HG03520 (cell line): ENCODE measurements around the gene FBXW7.
"Not testable (repeated sequence)": the region's sequence is repeated elsewhere in the genome, so short reads cannot be mapped to it uniquely, and the experiment has no call there.

ENCODE experiments used
- ATAC-seq: cut with Tn5 transposase; IDR thresholded peaks from one replicate; pipeline ENCODE4 v1.9.1; 2021; ENCODE audit warnings: mild to moderate bottlenecking, moderate library complexity; ENCODE audit not compliant: unreplicated experiment

FBXW7 gene

DNA sequence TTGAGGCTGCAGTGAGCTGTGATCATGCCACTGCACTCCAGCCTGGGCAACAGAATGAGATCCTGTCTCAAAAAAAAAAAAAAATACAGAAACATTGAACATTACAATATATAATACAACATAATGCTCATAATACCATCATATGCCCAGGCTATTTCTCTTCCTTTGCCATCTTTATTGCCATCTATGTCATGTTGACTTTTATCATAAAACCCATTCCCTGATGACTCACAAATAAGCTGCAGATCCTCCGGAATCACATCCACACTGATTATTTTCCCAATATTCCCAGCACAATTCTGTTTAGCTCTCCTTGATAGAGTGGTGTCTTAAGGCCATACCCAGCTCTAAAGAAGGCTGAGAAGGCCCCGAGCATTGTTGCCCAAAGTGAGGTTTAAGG, 9.2 kb upstream of the FBXW7 start:
- ATAC-seq: no peak

DNA sequence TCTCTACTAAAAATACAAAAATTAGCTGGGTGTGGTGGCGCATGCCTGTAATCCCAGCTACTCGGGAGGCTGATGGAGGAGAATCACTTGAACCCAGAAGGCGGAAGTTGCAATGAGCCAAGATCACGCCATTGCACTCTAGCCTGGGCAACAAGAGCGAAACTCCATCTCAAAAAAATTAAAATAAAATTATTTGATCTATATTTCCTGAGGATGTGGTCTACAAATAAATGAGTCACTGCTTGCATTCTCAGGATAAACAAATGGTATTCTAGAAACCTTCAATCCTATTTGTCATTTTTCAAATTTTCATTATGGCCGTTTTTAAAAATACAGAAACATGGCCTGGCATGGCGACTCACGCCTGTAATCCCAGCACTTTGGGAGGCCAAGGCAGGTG, 8.6 kb upstream of the FBXW7 start:
- not testable (repeated sequence) for ATAC-seq

DNA sequence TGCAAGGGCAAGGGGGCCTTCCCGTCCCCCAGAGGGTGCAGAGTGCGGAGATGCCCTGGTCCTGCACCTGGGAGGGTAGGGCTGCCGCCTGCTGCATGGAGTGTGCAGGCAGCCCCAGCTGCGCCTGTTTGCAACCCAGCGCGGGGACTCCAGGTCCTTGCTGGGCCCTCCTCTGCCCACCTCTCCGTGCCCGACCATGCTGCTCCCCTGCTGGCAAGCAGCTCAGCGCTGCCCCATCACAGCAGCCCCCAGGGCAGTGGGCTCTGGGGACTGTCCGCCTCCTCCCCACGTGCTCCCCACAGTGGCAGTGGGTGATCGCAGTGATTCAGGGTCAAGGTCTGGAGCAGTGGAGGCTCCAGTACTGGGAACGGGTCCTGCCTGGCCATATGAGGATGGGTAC, 5.0 kb upstream of the FBXW7 start:
- ATAC-seq: no peak

DNA sequence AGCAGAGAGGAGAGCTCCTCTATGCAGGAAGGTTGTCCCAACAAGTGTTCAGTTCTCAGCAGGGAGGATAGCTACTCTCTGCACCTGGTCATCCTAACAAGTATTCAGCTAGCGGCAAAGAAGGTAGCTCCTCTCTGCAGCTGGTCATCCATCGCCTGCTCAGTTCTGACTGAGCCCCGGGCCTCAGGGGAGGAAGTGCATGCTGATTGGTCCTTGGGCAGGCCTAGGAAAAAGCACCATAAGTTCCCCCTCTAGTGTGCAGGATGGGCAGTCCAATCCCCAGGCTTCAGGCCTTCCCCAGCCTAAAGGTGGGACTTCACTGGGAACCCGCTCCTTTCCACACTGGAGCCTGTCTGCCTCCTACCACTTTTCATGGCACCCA, 4.4 kb upstream of the FBXW7 start:
- ATAC-seq: no peak

DNA sequence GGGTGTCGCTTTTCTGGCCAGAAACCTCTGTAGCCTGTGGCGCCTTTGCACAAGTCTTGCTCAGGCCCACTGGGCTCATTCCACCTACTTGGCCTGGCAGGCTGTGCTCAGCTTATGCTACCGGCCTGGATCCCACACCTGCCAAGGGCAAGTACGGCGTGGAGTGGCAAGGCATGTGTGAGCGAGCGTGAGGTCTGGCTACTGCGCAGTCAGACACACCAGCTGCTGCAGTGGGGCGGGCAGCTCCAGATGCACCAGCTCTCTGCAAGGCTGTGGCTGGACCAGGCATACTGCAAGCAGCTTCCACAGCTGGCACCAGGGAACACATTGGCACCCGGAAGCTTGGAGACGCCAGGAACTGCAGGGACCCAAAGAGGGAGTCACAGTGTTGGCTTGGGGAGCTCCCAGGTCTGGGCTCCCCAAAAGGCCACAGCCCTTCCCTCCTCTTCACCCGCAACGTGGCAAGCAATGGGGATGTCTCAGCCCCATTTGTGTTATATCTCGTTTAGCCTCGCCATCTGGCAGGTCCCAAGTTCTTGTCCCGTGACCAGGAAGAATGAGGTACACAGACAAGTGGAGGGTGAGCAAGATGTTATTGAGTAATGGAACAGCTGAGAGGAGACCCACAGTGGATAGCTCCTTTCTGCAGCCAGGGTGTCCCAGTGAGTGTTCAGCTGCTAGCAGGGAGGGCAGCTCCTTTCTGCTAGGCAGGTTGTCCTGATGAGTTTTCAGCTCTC, 3.8 kb upstream of the FBXW7 start:
- ATAC-seq: no peak

DNA sequence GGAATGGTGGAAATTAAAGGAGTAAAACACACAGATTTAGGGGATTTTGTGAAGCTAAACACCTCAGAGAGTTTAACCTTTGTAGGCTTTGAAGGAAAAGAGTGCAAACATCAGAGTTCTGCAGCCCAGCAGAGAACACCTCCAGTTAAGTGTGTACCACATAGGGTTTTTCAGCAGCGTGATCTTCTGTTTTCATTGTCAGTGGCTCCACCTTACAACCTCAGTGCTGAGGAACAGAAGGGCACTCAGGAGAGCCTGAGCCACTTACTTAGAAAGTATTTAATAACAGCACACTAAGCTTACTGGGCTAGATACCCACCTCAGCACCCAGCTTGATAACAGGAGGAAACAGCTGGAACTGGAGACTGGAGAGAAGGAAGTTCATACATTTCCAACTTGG, 2.0 kb upstream of the FBXW7 start:
- ATAC-seq: no peak

DNA sequence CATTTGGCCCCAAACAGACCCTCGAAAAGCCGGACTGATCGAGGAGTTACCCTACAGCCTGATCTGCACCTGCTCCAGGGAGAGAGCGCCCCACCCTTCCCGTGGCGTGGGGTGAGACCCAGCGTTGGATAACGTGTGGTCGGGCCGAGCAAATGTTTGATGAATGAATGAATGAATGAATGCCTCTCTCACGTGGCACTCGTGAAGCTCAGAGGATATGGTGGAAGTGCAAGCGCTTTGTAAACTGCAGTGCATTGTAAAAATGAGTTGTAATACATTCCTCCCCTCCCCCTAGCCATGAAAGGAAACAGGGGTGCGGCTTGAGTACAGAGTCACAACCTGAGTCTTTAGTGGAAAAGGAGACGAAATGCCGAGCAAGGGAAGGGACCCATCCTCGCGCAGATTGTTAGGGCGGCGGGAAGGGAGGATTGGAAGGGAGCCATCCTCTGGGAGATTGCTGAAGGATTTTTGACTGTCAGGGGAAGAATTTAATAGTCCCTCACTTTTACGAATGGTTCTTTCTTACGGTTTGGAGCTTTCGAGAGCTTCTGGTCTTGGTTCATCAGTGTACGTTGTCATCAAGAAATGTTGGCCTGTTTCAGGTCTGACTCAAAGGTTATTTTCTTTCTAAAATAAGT, 772 bp upstream of the FBXW7 start:
- ATAC-seq: peak; percentile 27

DNA sequence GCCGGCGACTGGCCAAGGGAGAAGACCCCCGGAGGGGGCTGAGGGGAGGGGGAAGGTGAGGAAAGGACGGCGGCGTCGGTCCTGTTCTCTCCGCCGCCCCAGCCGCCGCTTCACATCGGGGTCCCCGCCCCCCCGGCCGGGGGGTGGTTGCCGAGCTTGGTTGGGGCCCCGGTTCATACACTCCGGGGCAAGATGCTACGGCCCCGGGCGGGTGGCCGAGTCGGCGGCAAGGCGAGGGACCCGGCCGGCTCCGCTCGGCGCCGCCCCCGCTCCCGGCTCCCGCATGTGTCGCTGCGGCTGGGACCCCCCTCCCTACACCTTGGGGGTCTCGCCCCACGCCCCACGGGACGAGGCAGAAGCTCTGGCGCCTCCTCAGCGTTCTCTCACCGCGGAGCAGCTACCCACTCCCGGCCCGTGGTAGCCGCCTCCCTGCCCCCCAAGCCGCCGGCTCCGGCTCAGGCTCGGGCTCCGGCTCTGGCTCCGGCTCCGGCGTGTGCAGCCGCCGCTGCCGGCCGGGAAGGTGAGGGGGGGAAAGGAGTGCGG, 461 bp downstream of the FBXW7 start:
- peak; percentile 7 for ATAC-seq

DNA sequence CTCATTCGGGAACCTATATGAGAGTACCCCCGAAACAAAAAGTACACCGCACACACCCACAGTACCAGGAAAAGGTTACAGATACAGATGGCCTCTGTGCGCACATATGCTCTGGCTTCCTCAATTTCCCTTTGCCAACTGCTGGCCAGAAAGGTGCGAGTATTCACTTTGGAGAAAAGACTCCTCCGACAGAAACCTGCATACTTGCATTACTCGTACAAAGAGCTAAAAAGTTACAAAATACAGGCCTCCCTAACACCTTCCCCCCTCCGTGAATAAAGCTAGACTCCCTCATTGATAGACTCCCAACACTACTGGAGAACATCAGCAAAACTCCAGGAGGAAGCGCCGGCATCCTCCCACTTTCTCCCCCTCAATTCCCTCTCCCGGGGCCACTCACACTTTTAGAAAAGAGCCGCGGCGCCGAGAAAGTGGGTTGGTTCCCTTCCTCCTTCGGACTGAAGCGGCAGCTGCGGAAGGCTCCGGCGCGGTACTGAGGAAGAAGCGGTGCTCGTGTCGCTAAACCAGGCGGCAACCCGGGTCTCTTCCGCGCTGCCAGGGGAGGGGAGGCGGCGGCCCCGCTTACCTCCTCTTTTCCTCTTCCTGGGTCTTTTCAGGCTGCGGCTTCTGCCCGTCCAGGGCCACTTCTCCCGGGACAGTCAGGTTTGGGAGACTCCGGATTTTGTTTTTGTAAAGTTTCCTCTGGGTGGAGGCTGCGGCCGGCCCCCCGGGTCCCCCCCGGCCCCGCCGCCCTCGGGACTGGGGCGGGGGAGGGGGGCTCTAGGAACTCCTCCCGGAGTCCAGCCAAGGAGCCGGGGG, 1.1 kb downstream of the FBXW7 start:
- no peak for ATAC-seq

DNA sequence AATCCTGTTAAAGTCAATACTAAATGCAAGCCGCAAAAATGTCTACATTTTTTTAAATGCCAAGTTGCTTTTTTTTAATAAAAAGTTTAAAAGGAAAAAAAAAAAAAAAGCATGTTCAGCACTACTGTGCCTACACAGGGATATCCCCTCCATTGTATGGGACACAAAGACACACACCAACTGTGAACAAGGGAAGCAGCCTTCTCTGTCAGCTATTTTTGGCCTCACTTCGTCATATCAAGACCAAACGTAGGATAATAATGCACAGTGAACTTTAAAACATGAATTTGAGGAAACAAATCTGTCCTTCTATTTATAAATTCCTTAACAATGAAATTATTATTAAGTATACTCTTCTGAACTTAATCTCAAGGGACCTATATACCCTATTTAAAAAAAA, 4.4 kb downstream of the FBXW7 start:
- ATAC-seq: no peak

DNA sequence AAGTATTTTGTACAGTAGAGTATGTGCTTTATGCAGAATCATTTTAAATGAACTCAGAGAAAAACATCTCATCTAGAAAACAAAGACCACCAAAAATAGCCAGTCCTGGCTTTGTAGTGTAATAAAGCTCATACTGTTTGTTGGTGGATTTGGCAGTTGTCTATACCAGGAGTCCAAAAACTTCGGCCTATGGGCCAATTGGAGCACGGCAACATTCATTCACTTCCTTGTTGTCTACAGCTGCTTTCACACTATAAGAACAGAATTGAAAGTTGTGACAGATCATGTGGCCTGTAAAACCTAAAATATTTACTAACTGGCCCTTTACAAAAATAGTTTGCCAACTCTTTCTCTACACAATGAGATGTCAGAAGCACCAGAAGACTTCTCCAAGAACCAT, 5.3 kb downstream of the FBXW7 start:
- no peak for ATAC-seq

DNA sequence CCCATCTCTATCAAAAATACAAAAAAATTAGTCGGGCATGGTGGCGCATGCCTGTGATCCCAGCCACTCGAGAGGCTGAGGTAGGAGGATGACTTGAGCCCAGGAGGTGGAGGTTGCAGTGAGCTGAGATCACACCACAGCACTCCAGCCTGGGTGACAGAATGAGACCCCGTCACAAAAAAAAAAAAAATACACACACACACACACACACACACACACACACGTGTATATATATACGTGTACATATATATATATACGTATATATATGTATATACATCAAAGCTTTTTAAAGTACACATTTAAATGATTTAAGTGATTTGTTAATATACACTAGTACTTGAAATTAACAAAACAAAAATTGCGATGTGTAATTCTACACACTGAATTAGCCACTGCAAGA, 6.0 kb downstream of the FBXW7 start:
- no peak for ATAC-seq

DNA sequence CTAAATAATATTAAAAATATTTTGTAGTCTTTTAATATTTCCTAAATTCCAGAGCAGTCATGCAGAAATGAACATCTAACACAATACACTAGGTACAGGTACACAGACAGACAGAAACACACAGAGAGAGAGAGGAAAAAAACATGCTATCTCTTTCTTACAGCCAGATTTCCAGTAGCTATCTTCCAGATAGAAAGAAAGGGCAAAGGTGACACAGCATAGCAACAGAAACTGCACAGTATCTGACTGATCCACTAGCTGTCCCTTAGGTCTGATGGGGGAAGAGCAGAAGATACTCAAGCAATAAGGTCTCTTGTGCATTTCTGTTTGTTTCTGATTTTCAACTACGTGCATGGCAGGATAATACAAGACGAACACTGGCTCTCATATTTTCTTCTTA, 7.8 kb downstream of the FBXW7 start:
- no peak for ATAC-seq

DNA sequence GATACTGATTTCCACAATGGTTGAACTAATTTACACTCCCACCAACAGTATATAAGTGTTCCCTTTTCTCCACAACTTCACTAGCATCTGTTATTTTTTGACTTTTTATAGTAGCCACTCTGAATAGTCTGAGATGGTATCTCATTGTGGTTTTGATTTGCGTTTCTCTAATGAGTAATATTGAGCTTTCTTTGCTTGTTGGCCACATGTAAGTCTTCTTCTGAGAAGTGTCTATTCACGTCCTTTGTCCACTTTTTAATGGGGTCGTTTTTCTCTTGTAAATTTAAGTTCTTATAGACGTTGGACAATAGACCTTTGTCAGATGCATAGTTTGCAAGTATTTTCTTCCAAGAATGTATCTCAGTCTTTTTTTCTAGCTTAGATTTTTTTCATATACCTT, 10.0 kb downstream of the FBXW7 start:
- peak; percentile 53 for ATAC-seq

DNA sequence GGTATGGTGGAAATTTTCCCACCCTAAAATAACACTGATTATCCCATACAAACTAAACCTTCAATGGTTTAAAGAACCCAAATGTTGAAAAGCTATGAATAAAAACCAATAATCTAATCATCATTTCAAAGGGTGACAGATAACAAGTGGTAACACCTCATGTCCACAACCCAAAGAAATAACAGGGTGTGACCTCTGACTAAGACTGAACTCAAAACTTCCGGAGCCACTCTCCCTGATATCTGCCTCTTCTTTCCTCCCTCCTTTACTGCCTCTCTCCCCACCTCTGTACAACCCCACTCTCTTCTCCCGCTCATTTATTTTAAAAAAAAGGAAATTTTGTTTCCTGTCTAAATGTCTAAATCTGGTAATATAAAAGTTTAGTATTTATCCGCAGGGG, 11.5 kb downstream of the FBXW7 start:
- ATAC-seq: no peak

DNA sequence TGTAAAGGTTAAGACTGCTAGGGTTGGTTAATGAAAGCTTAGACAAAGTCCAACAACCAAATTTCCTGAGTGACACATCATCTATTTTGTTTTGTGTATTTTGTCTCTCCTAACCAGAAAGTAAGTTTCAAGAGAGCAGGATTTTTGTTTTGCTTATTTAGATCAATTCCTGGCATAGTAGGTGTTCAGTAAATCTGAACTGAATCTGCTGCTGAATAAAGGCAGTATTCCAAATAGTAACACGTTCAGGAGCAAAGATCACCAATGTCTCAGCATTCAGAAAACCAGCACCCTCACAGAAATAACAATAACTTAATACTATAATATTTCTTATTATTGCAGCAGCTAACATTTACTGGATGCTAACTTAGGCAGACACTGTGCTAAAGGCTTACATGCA, 12.2 kb downstream of the FBXW7 start:
- no peak for ATAC-seq

DNA sequence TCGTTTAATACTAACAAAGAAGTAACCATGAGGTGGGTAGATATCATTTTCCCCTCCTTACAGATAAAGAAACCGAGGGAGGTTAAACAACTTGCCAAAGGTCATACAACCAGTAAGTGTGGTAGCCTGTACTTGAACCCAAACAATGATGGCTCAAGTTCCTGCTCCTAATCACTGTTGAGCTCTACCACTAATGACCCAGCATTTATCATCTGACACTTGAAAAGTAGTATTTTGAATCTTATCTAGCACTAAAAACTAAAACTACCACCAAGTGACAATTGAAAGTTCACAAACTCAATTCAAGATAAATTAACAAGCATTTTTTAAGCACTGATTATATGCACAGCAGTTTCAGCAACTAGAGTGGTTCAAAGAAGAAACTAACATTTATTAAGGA, 13.1 kb downstream of the FBXW7 start:
- ATAC-seq: no peak

DNA sequence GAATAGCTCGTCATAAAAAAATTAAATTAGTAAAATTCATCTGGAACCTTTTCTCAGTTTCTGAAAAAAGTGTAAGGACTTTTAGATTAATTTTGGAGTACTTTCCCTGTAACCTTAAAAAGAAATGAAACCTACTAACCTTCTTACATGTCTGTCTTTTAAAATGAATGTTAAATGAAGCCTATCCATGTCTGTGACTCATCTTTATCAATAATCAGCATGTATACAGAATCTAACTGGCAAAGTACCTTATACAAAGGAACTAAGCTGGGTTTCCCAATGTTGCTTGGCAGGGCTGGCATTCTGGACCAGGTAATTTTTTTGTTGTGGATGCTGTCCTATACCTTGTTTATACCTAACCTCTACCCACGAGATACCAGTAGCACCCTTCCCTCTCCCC, 13.6 kb downstream of the FBXW7 start:
- ATAC-seq: no peak

DNA sequence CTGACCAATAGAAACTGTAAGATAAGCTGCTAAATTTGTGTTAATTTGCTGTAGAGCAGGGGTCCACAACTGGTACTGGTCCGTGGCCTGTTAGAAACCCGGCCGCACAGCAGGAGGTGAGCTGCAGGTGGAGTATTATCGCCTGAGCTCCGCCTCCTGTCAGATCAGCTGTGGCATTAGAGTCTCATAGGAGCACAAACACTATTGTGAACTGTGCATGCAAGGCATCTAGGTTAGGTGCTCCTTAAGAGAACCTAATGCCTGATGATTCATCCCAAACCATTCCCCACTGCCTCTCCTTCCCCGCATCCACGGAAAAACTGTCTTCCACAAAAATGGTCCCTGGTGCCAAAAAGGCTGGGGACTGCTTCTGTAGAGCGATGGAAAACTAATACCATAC, 19.7 kb downstream of the FBXW7 start:
- no peak for ATAC-seq

DNA sequence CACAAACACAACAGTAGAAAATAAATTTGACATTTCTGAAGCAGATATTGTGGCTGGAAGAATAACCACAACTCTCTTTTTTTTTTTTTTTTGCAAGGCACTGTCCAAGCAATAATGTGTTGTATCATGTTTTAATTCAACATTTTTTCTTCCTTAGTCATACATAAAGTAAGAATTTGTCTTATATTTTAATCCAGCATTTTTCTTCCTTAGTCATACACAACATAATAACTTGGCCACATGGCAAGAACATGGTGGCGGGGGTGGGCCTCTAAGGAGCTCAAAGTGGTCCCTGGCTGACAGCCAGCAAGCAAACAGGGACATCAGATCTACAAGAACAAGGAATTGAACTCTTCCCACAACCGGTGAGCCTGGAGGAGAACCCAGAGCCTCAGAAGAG, 20.2 kb downstream of the FBXW7 start:
- no peak for ATAC-seq

DNA sequence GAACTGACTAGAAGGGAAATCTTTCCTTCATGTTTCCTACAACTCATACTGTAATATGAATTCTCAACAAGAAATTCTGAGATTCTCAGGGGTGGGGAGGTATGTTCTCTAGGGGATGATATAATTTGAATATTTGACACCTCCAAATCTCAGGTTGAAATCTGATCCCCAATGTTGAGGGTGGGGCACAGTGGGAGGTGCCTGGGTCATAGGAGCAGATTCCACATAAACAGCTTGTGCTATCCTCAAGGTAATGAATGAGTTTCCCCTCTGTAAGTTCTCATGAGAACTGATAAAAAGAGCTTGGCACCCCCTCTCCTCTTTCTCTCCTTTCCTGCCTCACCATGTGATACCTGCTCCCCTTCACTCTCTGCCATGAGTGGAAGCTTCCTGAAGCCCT, 21.5 kb downstream of the FBXW7 start:
- no peak for ATAC-seq

DNA sequence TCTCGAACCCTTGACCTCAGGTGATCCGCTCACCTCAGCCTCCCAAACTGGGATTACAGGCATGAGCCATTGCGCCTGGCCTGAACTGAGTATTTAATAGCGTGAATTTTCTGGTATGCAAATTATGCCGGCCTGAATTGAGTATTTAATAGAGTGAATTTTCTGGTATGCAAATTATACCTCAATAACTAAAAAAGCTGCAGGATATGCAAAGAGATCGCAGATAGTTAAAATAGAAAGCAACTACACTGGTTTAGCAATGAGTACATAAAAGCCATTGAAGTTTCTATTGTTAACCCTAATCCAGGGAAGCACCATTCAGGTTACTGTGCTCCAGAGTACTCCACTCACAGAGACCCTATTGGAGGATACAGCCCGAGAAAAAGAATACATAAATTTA, 22.8 kb downstream of the FBXW7 start:
- ATAC-seq: no peak
